Stimulated activated CD4-positive, alpha-beta T cell treated with anti-CD3 and anti-CD28 coated beads, Interleukin-4, amount 100 ng/mL, for 4 hours (primary cell): ENCODE results near the gene DERA.
"Not testable (repeated sequence)": the region's sequence is repeated elsewhere in the genome, so short reads cannot be mapped to it uniquely, and the experiment has no call there.

ENCODE experiments used
- DNase-seq, 2 experiments: peaks; one replicate each; pipeline ENCODE4 v3.0.0-alpha.2; 2020

Gene DERA

DNA sequence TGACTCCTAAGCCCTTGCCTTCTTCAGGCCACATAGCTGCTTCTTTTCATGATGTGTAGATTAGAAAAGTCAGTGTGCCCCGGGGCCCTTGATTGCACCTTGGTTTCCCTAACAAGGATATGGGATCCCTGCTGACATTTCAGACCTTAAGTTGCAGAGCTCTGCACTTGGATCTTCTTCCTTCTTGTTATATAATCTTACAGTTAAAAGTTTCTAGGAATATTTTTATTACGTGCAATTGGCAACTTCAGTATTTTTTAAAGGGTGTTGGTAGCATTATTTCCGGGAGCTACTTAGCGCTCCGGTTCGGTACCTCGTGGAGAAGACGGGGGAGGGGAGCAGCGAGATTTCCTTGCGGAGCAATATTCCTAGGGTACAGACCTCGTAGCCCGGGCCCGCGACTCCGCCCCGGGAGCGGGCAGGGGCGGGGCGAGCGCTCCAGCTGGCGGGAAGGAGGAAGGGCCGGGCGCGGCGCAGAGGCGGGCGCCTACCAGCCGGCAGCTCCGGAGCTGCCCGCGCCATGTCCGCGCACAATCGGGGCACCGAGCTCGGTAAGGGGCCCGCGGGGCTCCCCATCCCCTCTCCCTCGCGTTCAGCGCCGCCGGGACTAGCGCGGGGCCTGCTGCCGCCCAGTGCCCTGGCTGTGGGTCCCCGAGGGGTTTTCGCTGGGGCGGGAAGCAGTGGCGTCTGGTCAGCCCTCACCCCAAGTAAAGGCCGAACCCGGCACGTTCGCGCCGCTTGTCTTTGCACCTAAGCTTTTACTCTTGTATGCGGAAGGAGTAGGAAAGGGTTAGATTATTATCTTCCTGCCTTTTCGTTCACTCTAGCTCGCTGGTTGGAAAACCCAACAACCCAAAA is at the start of gene DERA:
TSS of gene DERA (plus strand) at position 469 of the 858 bp plus-strand sequence. CDS start at position 521, 52 bp downstream.
- peak; percentile 43 to 62 for DNase-seq

GRCh38 chr12:15861404-15861803 is 49.7 kb upstream of the DERA start:
- DNase-seq = no peak

- no peak for DNase-seq
These were observed 48.3 kb upstream of the DERA start for GRCh38 chr12:15862840-15863239.

- no peak for DNase-seq
These were observed 47.8 kb upstream of the DERA start for GRCh38 chr12:15863372-15863771.

- DNase-seq = no peak
These were observed 47.1 kb upstream of the DERA start for GRCh38 chr12:15863984-15864383.

DNA sequence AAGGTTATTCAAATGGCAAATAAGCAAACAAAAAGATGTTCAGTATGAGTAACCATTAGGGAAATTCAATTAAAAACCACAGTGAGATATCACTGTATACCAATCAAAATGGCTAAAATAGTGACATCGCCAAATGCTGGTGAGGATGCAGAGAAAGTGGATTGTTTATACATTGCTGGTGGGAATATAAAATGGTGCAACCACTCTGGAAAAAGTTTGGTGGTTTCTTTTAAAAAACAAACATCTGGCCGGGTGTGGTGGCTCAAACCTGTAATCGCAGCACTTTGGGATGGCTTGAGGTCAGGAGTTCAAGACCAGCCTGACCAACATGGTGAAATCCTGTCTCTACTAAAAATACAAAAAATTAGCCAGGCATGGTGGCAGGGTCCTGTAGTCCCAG is 42.9 kb upstream of the DERA start:
- DNase-seq = no peak

- no peak for DNase-seq
These were observed 37.6 kb upstream of the DERA start for GRCh38 chr12:15873556-15873955.

DNA sequence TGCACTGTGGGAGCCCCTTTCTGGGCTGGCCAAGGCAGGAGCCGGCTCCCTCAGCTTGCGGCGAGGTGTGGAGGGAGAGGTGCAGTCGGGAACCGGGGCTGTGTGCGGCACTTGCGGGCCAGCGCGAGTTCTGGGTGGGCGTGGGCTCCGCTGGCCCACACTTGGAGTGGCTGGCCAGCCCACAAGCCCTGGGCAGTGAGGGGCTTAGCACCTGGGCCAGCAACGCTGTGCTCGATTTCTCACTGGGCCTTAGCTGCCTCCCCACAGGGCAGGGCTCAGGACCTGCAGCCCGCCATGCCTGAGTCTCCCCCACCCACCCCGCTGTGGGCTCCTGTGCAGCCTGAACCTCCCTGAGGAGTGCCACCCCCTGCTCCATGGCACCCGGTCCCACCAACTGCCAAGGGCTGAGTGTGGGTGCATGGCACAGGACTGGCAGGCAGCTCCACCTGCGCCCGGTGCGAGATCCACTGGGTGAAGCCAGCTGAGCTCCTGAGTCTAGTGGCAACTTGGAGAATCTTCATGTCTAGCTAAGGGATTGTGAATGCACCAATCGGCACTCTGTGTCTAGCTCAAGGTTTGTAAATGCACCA is 36.5 kb upstream of the DERA start:
- DNase-seq = not testable (repeated sequence)

GRCh38 chr12:15875863-15876262 is 35.3 kb upstream of the DERA start:
- no peak for DNase-seq

- no peak for DNase-seq
These were observed 31.7 kb upstream of the DERA start for GRCh38 chr12:15879413-15879812.

GRCh38 chr12:15880721-15881120 is 30.4 kb upstream of the DERA start:
- DNase-seq = no peak

GRCh38 chr12:15882118-15882971 is 28.8 kb upstream of the DERA start, which contains the start of gene STRAP:
STRAP (plus strand) TSS chr12:15882387; CDS start chr12:15882708, 321 bp downstream.
- DNase-seq = peak; percentile 91 to 95

DNA sequence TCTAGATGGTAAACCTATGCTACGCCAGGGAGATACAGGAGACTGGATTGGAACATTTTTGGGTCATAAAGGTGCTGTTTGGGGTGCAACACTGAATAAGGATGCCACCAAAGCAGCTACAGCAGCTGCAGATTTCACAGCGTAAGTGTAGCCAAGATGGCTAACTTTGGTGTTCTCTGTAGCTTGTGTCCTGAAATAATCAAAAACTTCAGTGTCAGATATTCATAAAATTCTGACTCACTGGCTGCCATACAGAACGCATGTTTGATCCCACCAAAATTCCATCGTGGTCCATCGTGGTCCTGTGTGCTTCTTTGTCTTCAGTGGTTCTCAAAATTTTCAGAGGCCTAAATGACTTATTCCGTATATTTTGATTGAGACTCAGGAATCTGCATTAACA is 27.6 kb upstream of the DERA start:
- DNase-seq = no peak

- no peak for DNase-seq
These were observed 24.6 kb upstream of the DERA start for GRCh38 chr12:15886372-15887042.

GRCh38 chr12:15887043-15887817 is 23.9 kb upstream of the DERA start:
- no peak for DNase-seq

- DNase-seq = no peak
These were observed 18.4 kb upstream of the DERA start for GRCh38 chr12:15892645-15893259.

- no peak for DNase-seq
These were observed 17.9 kb upstream of the DERA start for GRCh38 chr12:15893260-15893659.

- no peak for DNase-seq
These were observed 14.3 kb upstream of the DERA start for GRCh38 chr12:15896867-15897266.

GRCh38 chr12:15897433-15897832 is 13.7 kb upstream of the DERA start:
- no peak for DNase-seq

DNA sequence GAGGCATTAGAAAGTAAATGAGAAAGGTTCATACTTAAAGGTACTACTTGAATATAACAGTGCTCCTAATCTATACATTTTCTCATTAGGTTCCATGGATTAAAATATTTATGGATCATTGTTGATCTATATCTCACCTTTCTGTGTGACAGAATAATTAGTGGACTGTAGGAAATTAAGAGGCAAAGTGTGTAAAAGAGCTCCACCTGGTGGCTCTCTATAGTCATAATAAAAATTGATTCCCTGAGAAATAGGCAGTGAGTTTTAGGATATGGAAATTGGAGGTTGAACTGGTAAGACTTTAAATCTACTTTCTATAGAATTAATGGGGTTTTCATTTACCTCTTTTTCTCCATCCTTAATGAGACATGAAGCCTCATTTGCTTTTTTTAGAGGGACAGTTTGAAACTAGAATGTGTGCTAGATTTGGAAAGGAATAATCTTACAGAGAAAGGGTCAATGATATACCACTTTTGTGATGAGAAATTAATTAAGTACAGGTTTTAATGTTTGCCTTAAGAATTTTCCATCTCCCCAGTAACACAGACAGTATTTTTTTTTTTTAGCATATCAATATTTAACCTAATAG is 11.8 kb upstream of the DERA start:
- no peak for DNase-seq

DNA sequence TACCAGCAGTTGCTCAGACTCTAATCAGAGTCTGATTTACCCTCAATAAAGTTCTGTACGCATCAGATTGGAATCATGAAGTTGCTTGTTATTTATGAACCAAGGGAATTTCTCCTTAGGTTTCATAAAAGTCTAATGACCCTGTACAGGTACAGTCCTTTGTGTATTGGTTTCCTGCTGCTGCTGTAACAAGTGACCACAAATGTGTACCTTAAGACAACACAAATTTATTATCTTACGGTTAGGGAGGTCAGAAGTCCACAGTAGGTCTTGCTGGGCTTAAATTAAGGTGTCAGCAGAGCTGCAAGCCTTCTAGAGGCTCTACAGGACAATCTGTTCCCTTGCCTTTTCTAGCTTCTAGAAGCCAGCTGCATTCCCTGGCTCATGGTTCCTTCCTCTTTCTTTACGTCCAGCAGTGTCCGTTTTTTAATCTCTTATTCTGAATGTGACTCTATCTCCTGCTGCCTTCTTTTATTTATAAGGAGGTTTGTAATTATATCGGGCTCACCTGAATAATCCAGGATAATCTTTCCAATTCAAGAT is 6.7 kb upstream of the DERA start:
- DNase-seq = no peak
